RWPE2 (cell line): ENCODE results near the gene CKMT2.

Experiments
- ATAC-seq: fragments of 200-7000 bp; cut with Tn5 transposase; 3 replicates; pipeline ENCODE4 v1.9.1; 2021; ENCODE audit warnings: low read depth
- DNase-seq: peaks from one replicate; pipeline ENCODE4 v3.0.0-alpha.2; 2020; ENCODE audit warnings: low spot score
- H3K27ac ChIP-seq: fragments of 450-650 bp; 2 replicates; pipeline ENCODE4 v1.5.1; 2017; ENCODE audit warnings: mild to moderate bottlenecking; ENCODE audit not compliant: poor library complexity, severe bottlenecking
- H3K27me3 ChIP-seq: fragments of 250-450 bp; sonication (Bioruptor Pico); 2 replicates; pipeline ENCODE4 v1.5.1; 2021; ENCODE audit warnings: mild to moderate bottlenecking, moderate library complexity; ENCODE audit not compliant: insufficient read depth, poor library complexity, severe bottlenecking
- H3K36me3 ChIP-seq: fragments of 250-450 bp; sonication (Bioruptor Pico); 2 replicates; pipeline ENCODE4 v1.5.1; 2020; ENCODE audit warnings: low read depth, mild to moderate bottlenecking, moderate library complexity
- H3K4me1 ChIP-seq: fragments of 250-450 bp; sonication (Bioruptor Pico); 2 replicates; pipeline ENCODE4 v1.5.1; 2021; ENCODE audit warnings: mild to moderate bottlenecking, moderate library complexity; ENCODE audit not compliant: insufficient read depth, poor library complexity, severe bottlenecking
- H3K4me3 ChIP-seq: fragments of 250-450 bp; sonication (Bioruptor Pico); 2 replicates; pipeline ENCODE4 v1.5.1; 2021; ENCODE audit warnings: mild to moderate bottlenecking, moderate library complexity; ENCODE audit not compliant: severe bottlenecking
- H3K9me3 ChIP-seq: fragments of 250-450 bp; sonication (Bioruptor Pico); 2 replicates; pipeline ENCODE4 v1.5.1; 2021; ENCODE audit warnings: mild to moderate bottlenecking, moderate library complexity; ENCODE audit not compliant: severe bottlenecking
- TF ChIP-seq, protein P1 (sequence below): fragments of 450-650 bp; IDR thresholded peaks from one replicate; pipeline ENCODE4 v1.5.1; 2017; ENCODE audit warnings: mild to moderate bottlenecking, moderate library complexity; ENCODE audit not compliant: poor library complexity, severe bottlenecking

Gene CKMT2

GRCh38 chr5:81232464-81233079, 550 bp upstream of the CKMT2 start:
- Histone ChIP-seq H3K4me3 (no peak overlapping the region), H3K9me3 (no peaks in the 10 kb centered on the region), H3K27me3 (no peaks in the 10 kb centered on the region), H3K4me1 (no peaks in the 10 kb centered on the region), H3K36me3 (no peaks in the 10 kb centered on the region), H3K27ac (no peak overlapping the region)
- TF ChIP-seq, protein P1, sequence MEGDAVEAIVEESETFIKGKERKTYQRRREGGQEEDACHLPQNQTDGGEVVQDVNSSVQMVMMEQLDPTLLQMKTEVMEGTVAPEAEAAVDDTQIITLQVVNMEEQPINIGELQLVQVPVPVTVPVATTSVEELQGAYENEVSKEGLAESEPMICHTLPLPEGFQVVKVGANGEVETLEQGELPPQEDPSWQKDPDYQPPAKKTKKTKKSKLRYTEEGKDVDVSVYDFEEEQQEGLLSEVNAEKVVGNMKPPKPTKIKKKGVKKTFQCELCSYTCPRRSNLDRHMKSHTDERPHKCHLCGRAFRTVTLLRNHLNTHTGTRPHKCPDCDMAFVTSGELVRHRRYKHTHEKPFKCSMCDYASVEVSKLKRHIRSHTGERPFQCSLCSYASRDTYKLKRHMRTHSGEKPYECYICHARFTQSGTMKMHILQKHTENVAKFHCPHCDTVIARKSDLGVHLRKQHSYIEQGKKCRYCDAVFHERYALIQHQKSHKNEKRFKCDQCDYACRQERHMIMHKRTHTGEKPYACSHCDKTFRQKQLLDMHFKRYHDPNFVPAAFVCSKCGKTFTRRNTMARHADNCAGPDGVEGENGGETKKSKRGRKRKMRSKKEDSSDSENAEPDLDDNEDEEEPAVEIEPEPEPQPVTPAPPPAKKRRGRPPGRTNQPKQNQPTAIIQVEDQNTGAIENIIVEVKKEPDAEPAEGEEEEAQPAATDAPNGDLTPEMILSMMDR, result no peak
- DNase-seq, result no peak
- no peak for ATAC-seq

GRCh38 chr5:81234299-81234698, 1.2 kb downstream of the CKMT2 start:
- Histone ChIP-seq H3K36me3 (no peaks in the 10 kb centered on the region), H3K9me3 (no peaks in the 10 kb centered on the region), H3K4me1 (no peaks in the 10 kb centered on the region), H3K27me3 (no peaks in the 10 kb centered on the region), H3K27ac (no peak overlapping the region), H3K4me3 (no peak overlapping the region)
- no peak for DNase-seq
- no peak for ATAC-seq
- TF ChIP-seq, protein P1, result no peak

DNA sequence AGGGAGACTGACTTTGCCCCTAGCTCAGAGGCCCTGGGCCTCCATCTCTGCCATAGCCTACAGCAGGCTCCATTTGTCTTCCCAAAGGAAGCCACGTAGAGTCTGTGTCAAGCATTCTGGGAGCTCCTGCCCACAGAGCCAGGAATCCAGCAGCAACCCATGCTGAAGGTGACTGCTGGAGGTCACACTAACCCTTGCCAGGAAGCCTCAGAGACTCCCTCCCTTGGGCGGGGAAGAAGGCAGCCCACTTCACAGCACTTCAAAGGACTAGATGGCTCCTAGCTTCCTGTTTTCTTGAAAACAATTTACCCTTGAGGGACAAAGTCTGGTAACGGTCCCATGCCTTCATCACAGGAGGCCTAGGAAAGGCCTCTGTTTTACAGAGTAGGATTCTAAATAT, 1.7 kb downstream of the CKMT2 start:
- TF ChIP-seq, protein P1, result no peak
- Histone ChIP-seq H3K4me3 (no peak overlapping the region), H3K9me3 (no peaks in the 10 kb centered on the region), H3K4me1 (no peaks in the 10 kb centered on the region), H3K27ac (no peak overlapping the region), H3K36me3 (no peaks in the 10 kb centered on the region), H3K27me3 (no peaks in the 10 kb centered on the region)
- no peak for DNase-seq
- no peak for ATAC-seq

DNA sequence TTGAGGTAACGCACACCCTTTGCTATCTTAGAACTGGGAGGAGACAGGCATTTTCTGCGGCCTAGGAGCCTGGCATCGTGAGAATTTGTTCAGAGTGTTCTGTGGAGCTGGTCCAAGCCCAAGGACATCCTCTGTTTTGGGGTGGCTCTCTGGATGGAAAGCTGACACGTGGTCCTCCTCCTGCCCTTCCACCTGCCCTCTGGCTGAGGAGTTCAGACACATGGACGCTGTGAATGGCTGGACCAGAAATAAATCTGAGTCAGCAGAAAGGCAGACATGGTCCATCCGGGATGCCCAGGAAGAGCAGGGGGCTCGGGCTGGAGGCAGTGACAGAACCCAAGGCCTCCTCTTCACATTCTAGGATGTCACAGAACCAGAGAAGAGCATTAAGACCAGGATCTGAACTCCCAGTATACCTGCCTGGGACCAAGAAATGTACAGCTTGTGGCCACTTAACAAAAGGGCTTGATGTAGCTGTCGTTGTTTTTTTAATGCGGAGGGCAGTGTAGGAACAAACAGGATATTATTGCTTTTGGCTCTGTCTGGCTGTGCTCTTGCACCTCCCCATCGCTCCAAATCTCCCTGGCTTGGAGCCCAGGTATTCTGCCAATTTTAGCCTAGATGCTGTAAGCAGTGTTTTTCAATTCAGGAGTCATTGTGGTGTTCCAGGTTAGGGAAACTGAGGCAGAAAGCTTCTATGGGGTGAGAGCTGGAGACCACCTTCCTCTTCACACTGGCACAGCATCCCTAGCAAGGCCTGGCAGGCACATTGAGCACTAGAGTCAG, 2.4 kb downstream of the CKMT2 start:
- no peaks in the 10 kb centered on the region for H3K9me3 ChIP-seq
- H3K27me3 ChIP-seq, result no peaks in the 10 kb centered on the region
- H3K4me1 ChIP-seq, result no peaks in the 10 kb centered on the region
- TF ChIP-seq, protein P1, result no peak
- H3K27ac ChIP-seq, result no peak overlapping the region
- no peak for DNase-seq
- no peak for ATAC-seq
- no peak overlapping the region for H3K4me3 ChIP-seq
- H3K36me3 ChIP-seq, result no peaks in the 10 kb centered on the region

- Histone ChIP-seq H3K4me1 (no peaks in the 10 kb centered on the region), H3K9me3 (no peaks in the 10 kb centered on the region), H3K27me3 (no peaks in the 10 kb centered on the region), H3K36me3 (no peaks in the 10 kb centered on the region), H3K4me3 (no peak overlapping the region), H3K27ac (no peak overlapping the region)
- TF ChIP-seq, protein P1, result no peak
- DNase-seq (no peak), ATAC-seq (no peak)
These were observed 5.3 kb downstream of the CKMT2 start for GRCh38 chr5:81238460-81238859.
